HT1080 (cell line): Measurements from ENCODE around the gene CDK7. TPM values are rescaled to one million over a fixed set of nuclear protein-coding genes. Genes with fewer than 3 reads are reported as not detected.
"Not testable (repeated sequence)": the region's sequence is repeated elsewhere in the genome, so short reads cannot be mapped to it uniquely, and the experiment has no call there.

ENCODE experiments used
- DNase-seq: peaks from one replicate; pipeline ENCODE4 v3.0.0-alpha.2; 2015; ENCODE audit warnings: low read depth
- polyA plus RNA-seq, 2 experiments: library from polyadenylated mRNA; depleted of rRNA; stranded (reverse); fragments of >200 nt; gene quantifications; 2 replicates each; pipeline ENCODE4 v1.2.3, GENCODE V29; 2015
- total RNA-seq: library from RNA; depleted of rRNA; stranded (reverse); fragments of >200 nt; shearing (Covaris generic); gene quantifications from 2 replicates; pipeline ENCODE4 v1.2.3, GENCODE V29; 2014; rRNA removed

CDK7 gene
- 55.3 and 83.2 TPM in 2 replicates for total RNA-seq
- 53.8 and 59.1 TPM in 2 replicates for polyA plus RNA-seq (2015; cell fraction: cytosol; rRNA removed)
- 41.3 and 50.2 TPM in 2 replicates for polyA plus RNA-seq (2015; cell fraction: nucleus; rRNA removed)

DNA sequence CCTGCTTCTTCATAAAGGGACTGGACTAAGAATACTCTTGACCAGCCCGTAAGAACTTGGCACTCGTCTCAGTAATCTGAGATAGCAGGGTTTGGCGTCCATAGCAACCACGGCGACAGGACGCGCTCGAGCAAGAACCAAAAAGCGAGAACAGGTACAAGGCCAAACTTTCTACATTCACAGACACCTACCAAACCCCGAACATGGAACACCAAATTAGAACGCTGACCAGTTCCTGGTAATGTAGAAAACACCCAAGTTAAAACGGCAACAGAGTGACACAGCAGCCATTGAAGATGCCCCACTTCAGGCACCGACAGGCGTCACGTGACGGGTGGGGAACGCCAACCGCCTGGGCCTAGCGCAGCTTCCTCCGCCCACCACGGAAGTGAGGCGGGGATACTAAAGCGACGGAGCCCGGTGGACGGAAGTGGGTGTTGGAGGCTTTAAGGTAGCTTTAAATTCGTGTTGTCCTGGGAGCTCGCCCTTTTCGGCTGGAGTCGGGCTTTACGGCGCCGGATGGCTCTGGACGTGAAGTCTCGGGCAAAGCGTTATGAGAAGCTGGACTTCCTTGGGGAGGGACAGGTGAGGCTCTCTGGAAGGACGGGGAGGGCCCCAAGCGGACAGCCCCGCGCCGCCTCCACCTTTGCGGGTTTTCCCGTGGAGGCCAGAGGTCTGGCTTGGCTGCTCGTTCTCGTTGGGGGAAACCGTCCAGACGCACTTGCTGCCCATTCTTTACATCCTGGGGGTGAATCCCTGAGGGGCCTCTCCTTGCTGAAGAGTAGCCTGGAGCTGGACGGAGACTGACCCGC is at the start of gene CDK7:
CDK7 (plus strand) TSS at position 430 of the 812 bp plus-strand sequence; CDS start at position 520, 90 bp downstream.
- DNase-seq = peak; percentile 93

DNA sequence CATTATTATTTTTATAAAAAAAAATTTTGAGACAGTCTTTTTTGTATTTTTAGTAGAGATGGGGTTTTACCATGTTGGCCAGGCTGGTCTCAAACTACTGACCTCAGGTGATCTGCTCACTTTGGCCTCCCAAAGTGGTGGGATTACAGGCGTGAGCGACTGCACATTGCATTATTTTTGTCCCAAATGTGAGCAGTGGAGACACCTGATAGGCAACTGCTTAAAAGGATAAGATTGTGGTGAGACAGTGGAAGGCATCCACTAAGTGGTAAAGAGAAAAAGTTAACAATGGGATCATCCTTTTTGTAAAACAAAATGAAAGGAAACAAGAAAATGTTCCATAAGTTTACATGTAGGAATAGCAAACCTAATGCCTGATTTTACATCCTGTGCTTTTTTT is 47.3 kb upstream of the CDK7 start:
- DNase-seq = no peak

DNA sequence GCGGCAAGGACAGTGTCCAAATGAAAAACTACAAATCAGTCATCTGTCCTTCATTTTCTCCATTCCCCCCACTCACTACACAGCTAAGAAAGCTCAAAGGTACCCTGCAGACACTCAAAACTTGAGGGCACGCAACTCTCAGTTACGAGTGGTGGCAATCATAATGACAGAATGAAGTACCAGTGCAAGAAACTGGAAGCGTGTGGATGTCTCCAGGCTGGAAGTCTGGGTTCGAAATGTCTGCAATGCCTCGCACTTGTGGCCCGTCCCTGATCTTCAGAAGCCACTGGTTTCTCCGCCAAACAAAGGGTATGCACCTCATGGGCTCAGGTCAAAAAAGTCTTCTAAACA is 45.9 kb upstream of the CDK7 start:
- DNase-seq = no peak

DNA sequence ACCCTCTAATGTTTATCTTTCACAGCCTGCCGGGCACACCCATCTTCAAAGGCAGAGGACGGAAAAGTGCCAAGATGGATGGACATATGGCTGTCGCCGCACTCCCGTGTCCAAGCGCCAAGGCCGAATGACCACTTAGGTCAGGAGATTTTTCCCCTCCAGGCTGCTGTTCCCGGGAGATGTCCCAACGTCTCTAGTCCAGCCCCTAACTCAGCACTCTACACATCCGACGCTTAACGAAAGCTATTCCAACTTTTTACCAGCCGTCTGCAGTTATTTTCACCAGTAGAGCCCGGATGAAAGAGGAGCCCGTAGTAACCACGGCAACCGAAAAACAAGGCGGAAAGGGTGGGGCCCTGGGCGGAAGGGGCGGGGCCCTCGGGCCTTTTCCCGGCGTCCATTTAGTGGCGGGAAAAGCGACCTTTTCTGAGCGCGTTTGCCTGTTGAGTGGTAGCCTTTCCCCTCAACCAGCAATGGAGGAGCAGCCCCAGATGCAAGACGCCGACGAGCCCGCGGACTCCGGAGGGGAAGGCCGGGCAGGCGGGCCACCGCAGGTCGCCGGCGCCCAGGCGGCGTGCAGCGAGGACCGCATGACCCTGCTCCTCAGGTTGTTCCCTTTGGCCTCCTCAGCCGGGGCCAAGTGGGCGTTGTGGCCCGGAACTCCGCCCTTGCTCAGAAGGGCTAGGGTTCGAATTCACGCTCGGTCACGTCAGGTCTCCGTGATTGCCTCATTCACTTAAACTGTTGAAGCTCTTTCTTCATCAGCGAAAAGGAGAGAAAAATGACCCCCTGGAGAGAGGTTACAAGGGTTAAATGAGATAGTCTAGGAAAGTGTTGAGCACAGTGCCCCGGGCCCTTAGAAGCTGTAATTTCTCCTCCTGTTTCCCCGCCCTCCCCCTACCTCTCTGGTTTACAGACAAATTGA is 45.3 kb upstream of the CDK7 start, which contains the start of gene CENPH:
CENPH (plus strand) TSS at position 422 of the 925 bp plus-strand sequence; CDS start at position 474, 52 bp downstream.
- peak; percentile 92 for DNase-seq

DNA sequence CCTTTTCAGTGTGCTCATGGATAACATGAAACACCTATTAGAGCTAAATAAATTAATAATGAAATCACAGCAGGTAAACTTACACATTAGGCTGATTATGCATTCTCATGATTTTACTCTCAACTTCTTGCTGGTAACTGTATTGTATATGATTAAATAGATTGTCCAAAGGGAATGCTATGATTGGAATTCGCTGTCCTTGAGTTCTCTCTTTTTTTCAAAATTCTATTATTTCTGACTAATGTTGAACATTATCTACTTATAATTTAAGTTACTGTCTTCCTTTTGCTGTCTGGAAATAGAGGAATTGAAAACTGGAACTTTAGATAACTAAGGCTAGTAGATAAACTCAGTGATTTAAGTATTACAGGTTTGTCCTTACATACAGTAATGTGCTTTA is 32.2 kb upstream of the CDK7 start:
- DNase-seq = no peak

DNA sequence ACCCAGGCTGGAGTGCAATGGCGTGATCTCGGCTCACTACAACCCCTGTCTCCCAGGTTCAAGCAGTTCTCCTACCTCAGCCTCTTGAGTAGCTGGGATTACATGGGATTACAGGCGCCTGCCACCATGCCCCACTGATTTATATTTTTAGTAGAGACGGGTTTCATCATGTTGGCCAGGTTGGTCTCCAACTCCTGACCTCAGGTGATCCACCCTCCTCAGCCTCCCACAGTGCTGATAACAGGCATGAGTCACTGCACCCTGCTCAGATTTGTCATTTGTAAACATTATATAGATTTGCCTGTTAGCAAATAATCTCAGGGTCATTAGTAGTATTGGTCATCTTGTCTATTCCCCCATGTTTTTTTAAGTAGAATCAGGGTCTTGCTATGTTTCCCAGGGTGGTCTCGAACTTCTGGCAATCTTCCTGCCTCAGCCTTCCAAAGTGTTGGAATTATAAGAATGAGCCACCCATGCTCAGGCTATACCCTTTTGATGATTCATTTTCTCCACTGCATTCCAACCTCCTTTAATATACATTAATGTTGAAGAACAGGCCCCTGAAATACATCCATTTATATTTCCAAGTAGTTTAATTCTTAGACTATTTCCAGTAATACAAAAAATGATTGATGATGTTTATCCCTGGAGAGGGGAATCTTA is 28.0 kb upstream of the CDK7 start:
- DNase-seq = peak; percentile 17

DNA sequence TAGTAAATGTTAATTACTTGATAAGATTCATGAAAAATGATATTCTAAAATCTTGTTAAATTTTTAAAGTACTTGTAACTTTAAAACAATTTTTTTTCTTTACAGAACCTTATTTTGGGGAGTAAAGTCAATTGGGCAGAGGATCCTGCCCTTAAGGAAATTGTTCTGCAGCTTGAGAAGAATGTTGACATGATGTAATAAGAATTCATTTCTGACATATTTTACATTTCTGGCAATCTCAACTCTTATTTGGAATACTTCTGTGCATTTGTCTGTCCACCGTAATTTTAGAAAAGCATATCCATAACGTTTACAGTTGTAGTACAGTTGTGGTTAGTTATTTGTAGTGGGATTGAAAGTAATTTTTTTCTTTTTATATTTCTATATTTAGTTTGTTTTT is 25.1 kb upstream of the CDK7 start:
- no peak for DNase-seq

DNA sequence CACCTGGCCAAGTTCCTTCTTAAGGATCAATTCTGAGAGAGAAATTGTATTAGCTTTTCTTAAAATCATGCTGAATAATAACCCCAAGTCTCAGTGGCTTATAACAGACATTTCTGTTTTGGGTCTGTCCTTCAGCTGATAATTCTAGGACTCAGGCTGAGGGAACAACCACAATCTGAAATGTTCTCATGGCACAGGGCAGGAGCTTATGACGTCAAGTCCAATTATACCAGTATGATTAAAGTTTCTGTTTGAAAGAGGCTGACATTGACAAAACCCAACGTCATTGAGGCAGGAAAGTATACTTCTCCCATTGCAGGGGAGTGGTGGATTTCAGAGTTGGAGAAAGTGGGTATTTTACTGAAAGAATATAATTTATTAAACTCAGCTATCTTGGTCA is 23.5 kb upstream of the CDK7 start:
- DNase-seq = no peak

DNA sequence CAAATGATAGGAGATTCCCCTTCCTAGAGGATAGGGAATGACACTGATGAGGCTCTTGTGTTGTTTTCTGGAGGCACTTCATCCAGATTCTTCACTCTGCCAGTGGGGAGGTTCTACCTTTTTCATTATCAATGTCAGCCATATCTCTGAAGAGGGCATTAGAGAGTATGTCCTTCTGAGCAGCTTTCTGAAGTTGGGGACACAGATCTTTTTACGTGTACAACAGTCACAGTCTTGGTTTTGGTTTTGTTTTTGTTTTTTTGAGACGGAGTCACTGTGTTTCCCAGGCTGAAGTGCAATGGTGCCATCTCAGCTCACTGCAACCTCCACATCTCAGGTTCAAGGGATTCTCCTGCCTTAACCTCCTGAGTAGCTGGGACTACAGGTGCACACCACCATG is 22.7 kb upstream of the CDK7 start:
- no peak for DNase-seq

DNA sequence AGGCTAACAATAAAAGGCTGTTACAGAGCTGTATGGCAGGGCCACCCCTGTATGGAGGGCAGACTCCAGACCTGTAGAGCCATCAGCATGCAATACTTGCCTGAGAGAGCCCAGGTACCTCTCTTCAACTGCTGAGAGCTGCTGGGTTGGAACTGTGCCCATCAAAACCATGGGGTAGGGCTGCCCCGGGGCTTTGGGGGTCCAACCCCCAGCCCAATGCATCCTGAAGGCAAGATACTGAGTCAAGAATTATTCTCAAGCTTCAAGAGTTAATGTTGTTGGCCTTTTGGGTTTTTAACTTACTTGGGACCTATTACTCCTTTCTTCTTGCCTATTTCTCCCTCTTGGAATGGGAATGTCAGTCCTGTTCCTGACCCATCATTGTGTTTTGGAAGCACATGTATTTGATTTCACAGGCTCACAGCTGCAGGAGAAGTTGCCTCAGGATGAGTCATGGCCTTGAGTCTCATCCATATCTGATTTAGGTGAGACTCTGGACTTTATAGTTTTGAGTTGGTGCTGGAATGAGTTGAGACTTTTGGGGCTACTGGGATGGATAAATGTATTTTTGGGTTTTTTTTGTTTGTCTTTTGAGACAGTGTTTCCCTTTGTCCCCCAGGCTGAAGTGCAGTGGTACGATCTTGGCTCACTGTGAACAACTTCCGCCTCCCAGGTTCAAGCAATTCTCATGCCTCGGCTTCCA is 21.0 kb upstream of the CDK7 start:
- DNase-seq = peak; percentile 43

DNA sequence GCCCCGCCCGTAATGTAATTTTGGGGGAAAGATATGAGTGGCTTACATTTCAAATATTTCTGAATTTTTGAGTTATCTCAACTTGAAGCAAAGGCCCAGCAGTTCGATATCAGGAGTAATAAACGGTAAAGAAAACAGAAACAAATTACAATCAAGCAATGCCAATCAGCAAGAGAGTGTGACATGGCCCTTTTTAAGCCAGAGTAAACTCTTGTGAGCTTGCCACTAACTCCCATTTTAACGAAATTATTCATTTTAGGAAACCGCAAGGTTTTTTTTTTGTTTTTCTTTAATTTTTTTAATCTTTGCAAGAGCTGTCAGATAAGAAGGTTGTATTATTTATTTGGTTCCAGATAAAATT is 17.6 kb upstream of the CDK7 start:
- DNase-seq = no peak

DNA sequence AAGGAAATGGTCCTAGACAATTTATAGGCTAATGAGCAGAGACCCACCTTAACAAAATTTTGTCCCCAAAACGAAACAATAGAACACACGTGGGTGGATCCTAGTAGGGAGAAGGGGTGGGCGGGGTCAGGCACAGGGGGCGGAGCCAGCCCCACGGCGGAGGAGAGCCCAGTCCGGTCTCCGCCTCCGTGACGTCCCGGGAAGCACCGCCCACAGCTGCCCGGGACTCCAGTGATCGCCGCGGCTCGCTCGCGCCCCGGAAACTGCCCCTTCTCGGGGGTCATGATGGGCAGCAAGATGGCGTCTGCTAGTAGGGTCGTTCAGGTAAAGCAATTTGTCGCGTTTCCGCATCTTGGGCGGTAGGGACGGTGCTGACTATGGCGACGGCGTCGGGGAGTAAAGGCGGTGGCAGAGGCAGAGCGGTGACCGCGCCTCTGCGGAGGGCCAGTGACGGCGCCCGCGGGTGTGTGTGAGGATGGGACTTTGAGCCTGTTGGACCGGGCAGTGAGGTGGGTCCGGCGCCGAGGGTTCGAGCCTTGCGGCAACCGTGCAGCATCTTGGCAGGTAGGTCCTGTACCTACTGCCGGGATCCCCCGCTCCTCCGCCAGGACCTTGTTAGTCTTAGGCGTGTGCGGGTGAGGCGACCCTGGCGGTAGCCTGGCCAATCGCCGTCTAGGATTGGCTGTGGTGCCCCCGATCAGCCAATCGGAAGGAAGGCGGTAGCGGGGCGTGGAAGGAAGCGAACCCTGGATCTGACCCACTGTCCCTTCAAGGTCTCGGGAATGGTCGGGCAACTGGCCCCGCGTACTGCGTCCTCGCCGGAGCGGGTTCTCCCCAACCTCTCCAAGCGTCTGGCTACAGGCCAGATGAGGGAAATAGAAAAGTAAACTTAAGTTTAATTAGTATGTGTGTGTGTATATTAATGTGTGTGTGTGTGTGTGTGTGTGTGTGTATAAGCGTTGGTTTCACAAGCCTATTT is 16.8 kb upstream of the CDK7 start:
- DNase-seq = peak; percentile 88

DNA sequence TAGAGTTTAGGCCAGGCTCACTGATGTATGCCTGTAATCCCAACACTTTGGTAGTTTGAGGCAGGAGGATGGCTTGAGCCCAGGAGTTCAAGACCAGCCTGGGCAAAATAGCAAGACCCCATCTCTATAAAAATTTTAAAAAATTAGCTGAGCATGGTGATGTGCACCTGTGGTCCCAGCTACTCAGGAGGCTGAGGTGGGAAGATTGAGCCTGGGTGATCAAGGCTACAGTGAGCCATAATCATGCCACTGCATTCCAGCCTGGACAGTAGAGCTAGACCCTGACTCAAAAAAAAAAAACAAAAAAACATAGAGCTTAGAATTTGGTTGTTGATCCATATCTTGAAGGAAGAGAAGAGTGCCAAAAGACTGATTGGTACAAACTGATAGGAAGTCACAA is 14.7 kb upstream of the CDK7 start:
- DNase-seq = no peak

DNA sequence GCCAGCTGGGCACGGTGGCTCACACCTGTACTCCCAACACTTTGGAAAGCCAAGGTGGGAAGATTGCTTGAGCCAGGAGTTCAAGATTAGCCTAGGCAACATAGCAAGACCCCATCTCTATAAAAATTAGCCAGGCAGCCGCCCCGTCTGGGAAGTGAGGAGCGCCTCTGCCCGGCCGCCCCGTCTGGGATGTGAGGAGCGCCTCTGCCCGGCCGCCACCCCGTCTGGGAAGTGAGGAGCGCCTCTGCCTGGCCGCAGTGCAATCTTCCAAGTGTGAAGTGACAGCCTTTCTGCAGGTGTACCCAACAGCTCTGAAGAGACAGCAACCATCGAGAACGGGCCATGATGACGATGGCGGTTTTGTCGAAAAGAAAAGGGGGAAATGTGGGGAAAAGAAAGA is 14.3 kb upstream of the CDK7 start:
- DNase-seq = not testable (repeated sequence)

DNA sequence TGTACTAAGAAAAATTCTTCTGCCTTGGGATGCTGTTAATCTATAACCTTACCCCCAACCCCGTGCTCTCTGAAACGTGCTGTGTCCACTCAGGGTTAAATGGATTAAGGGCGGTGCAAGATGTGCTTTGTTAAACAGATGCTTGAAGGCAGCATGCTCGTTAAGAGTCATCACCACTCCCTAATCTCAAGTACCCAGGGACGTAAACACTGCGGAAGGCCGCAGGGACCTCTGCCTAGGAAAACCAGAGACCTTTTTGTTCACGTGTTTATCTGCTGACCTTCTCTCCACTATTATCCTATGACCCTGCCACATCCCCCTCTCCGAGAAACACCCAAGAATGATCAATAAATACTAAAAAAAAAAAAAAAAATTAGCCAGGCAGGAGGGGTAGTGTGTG is 13.9 kb upstream of the CDK7 start:
- not testable (repeated sequence) for DNase-seq

DNA sequence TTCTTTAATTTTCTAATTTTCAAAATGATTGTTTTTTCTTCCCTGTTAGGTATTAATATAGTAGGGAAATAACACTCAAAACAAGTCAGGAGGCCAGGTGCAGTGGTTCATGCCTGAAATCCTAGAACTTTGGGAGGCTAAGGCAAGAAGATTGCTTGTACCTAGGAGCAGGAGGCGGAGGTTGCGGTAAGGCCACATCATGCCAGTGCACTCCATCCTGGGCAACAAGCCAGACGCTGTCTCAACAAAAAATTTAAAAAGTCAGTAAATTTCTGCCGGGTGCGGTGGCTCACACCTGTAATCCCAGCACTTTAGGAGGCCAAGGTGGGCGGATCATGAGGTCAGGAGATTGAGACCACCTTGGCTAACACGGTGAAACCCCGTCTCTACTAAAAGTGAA is 10.2 kb upstream of the CDK7 start:
- DNase-seq = no peak

DNA sequence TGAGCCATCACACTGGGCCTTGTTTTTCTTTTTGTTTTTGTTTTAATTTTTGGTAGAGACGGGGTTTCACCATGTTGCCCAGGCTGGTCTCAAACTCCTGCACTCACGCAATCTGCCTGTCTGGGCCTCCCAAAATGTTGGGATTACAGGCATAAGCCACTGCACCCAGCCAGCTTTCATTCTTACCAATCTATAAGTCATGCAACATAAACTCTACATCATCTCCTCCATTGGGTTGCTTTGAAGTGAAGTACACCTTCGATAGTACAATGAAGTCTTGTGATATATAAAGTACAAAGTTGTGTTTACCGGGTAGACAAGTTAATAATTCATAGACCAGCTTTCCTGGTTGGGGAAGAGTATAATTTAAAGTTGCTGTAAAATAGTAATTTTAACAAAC is 8.8 kb upstream of the CDK7 start:
- DNase-seq = no peak

DNA sequence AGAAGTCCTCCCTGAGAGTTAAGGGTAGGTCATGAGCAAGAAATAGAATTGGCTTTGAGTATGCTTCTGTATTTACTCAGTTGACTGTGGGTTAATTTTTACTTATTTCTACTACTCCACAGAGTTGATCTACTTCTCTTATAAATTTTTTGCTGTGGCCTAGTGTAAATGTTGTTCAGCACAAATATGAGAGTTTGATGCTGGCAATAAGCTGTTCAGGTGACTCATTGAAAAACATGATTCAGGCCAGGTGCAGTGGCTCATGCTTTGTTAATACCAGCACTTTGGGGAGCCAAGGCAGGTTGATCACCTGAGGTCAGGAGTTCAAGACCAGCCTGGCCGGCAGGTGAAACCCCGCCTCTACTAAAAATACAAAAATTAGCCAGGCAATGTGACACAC is 4.5 kb upstream of the CDK7 start:
- DNase-seq = no peak

DNA sequence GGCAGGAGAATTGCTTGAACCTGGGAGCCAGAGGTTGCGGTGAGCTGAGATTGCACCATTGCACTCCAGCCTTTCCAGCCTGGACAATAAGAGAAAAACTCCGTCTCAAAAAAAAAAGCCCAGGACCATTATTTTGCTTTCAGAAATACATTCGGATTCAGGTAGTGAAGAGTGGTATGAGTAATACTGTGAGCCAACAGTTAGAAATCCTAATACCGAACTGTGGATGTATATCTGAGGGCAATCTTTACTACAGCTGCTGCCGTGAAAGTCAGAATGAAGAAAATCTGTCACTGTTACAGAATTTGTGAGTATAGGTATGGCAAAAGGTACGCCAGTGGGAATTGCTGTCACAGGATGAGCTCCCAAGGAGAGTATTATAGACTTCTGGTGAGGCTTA is 3.4 kb upstream of the CDK7 start:
- no peak for DNase-seq

DNA sequence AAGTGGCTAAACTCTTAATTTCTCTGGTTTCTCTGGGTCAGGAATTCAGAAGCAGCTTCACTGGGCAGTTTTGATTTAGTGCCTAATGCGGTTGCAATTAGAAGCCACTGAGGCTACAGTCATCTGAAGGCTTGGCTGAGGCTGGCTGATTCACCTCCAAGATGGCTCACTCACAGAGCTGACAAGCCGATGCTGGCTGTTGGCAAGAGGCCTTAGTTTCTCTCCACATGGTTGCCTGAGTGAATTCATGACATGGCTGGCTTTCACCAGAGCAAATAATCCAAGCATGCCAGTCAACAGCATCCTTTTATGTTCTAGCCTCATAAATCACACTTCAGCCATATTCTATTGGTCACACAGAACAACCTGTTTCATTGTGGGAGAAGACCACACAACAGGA is 2.8 kb upstream of the CDK7 start:
- no peak for DNase-seq
